Omental fat pad (tissue), 4 donors: ENCODE results near the gene BRPF3. TPM values are rescaled to one million over a fixed set of nuclear protein-coding genes. Genes with fewer than 3 reads are reported as not detected.

Experiments
- ATAC-seq: fragments of 150-250 bp; one replicate; pipeline ENCODE4 v1.9.1; 2016; ENCODE audit warnings: mild to moderate bottlenecking, moderate library complexity; ENCODE audit not compliant: low FRiP score
- DNase-seq: peaks from one replicate; pipeline ENCODE4 v3.0.0-alpha.2; 2019; ENCODE audit warnings: low spot score
- CTCF ChIP-seq, 3 donors: fragments of 450-650 bp; IDR thresholded peaks; one replicate each; pipeline ENCODE4 v1.5.1; 2016 to 2017; ENCODE audit warnings: antibody characterized with exemption in 3 of 3, mild to moderate bottlenecking in 3 of 3, moderate library complexity in 2 of 3
- total RNA-seq, 4 donors: library from RNA; depleted of rRNA; stranded (reverse); fragments of >200 nt; gene quantifications; one replicate each; pipeline ENCODE4 v1.1.0, GENCODE V29; 2016

BRPF3 gene
- total RNA-seq, 4 donors from 2014 or later = 15.8 to 32.1 (median 24.1) TPM

GRCh38 chr6:36266913-36267644, 70.5 kb downstream of the BRPF3 start:
- TF ChIP-seq CTCF (IDR thresholded peaks at IDR 0.05) = no peak
- ATAC-seq (no peak), DNase-seq (no peak)

- no peak for ATAC-seq
- TF ChIP-seq CTCF (IDR thresholded peaks at IDR 0.05) = no peak
- no peak for DNase-seq
Observed at GRCh38 chr6:36267731-36268477, 71.4 kb downstream of the BRPF3 start.

GRCh38 chr6:36268478-36269275, 72.1 kb downstream of the BRPF3 start:
- ATAC-seq (peak; percentile 70), DNase-seq (no peak)
- no peak for TF ChIP-seq CTCF (IDR thresholded peaks at IDR 0.05)

GRCh38 chr6:36269834-36270705, 73.5 kb downstream of the BRPF3 start, which contains the start of gene PNPLA1:
TSS of gene PNPLA1 (plus strand) at chr6:36270060. CDS start at chr6:36270460, 400 bp downstream.
- DNase-seq = no peak
- TF ChIP-seq CTCF (IDR thresholded peaks at IDR 0.05) = no peak
- ATAC-seq = no peak

GRCh38 chr6:36272234-36272633, 75.7 kb downstream of the BRPF3 start:
- DNase-seq (no peak), ATAC-seq (no peak)
- no peak for TF ChIP-seq CTCF (IDR thresholded peaks at IDR 0.05)

GRCh38 chr6:36273067-36273466, 76.5 kb downstream of the BRPF3 start:
- no peak for ATAC-seq
- TF ChIP-seq CTCF (IDR thresholded peaks at IDR 0.05) = no peak
- DNase-seq = no peak
